Measurements from ENCODE around the gene KDM7A.

The KDM7A gene

GRCh38 chr7:140084142-140084655 is 92.6 kb downstream of the KDM7A start:
- Histone ChIP-seq H3K9ac (ENCODE audit: insufficient read length, low read depth) (no peak overlapping the region), H3K4me1 (ENCODE audit: insufficient read depth, insufficient read length) (no peaks in the 10 kb centered on the region), H3K27me3 (ENCODE audit: insufficient read depth, insufficient read length) (no peaks in the 10 kb centered on the region), H3K4me3 (ENCODE audit: insufficient read length, low read depth) (no peak overlapping the region), H3K36me3 (ENCODE audit: insufficient read depth, insufficient read length, low read length) (no peaks in the 10 kb centered on the region), H3K9me3 (ENCODE audit: insufficient read depth, low read length) (no peaks in the 10 kb centered on the region)
- TF ChIP-seq SUZ12 (IDR thresholded peaks at IDR 0.05; ENCODE audit: extremely low read depth, insufficient read depth, insufficient read length) = no peak
- no peak for TF ChIP-seq ZNF274 (IDR thresholded peaks at IDR 0.05; ENCODE audit: low read depth, low read length)
- no peak for TF ChIP-seq YY1 (IDR thresholded peaks at IDR 0.05; ENCODE audit: insufficient read depth, insufficient read length)
- DNase-seq (ENCODE audit: low read depth, low spot score) = no peak

DNA sequence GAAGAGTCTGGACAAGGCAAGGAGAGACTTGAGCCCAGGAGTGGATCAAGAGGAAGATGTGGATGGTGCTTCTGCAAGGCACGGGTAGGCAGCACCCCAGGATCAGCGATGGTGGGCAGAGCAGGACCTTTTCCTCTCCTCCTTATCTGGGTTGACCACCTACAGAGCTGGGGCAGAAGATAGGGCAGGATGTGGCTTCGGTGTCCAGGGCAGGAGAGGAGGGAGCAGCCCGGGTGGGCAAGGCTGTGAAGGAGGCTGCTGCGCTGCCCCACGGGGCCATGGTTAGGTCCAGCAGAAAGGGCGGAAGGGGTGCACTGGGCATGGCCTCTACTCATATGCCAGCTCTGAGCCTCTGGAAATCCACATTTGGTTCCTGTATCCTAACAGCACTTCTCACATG is 94.0 kb downstream of the KDM7A start:
- DNase-seq (ENCODE audit: low read depth, low spot score) = no peak
- Histone ChIP-seq H3K27me3 (ENCODE audit: insufficient read depth, insufficient read length) (no peaks in the 10 kb centered on the region), H3K9ac (ENCODE audit: insufficient read length, low read depth) (no peak overlapping the region), H3K4me1 (ENCODE audit: insufficient read depth, insufficient read length) (peaks cover 3% of the 10 kb centered on the region), H3K4me3 (ENCODE audit: insufficient read length, low read depth) (no peak overlapping the region), H3K9me3 (ENCODE audit: insufficient read depth, low read length) (no peaks in the 10 kb centered on the region), H3K36me3 (ENCODE audit: insufficient read depth, insufficient read length, low read length) (no peaks in the 10 kb centered on the region)
- TF ChIP-seq YY1 (IDR thresholded peaks at IDR 0.05; ENCODE audit: insufficient read depth, insufficient read length) = no peak
- no peak for TF ChIP-seq ZNF274 (IDR thresholded peaks at IDR 0.05; ENCODE audit: low read depth, low read length)

DNA sequence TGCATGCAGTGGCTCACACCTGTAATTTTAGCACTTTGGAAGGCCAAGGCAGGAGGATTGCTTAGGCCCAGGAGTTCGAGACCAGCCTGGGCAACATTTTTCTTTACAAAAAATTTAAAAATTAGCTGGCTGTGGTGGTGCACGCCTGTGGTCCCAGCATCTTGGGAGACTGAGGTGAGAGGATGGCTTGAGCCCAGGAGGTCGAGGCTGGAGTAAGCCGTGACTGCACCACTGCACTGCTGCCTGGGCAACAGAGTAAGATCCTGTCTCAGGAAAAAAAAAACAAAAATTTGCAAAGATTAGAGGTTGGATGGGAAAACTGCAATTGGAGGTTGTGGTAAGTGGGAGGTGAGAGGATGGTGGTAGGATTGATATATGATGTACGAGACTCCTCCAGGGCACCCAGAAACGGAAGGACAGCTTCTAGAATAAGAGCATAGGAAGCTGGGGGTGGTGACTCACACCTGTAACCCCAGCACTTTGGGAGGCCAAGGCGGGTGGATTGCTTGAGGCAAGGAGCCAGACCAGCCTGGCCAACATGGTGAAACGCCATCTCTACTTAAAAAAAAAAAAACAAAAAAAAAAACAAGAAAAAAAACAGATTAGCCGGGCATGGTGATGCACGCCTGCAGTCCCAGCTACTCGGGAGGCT is 94.9 kb downstream of the KDM7A start:
- no peak overlapping the region for H3K9ac ChIP-seq (ENCODE audit: insufficient read length, low read depth)
- H3K27me3 ChIP-seq (ENCODE audit: insufficient read depth, insufficient read length) = no peaks in the 10 kb centered on the region
- no peak overlapping the region for H3K4me3 ChIP-seq (ENCODE audit: insufficient read length, low read depth)
- no peaks in the 10 kb centered on the region for H3K9me3 ChIP-seq (ENCODE audit: insufficient read depth, low read length)
- peaks cover 3% of the 10 kb centered on the region for H3K4me1 ChIP-seq (ENCODE audit: insufficient read depth, insufficient read length)
- no peak for DNase-seq (ENCODE audit: low read depth, low spot score)
- no peak for TF ChIP-seq SUZ12 (IDR thresholded peaks at IDR 0.05; ENCODE audit: extremely low read depth, insufficient read depth, insufficient read length)
- TF ChIP-seq YY1 (IDR thresholded peaks at IDR 0.05; ENCODE audit: insufficient read depth, insufficient read length) = no peak
- no peak for TF ChIP-seq ZNF274 (IDR thresholded peaks at IDR 0.05; ENCODE audit: low read depth, low read length)
- no peaks in the 10 kb centered on the region for H3K36me3 ChIP-seq (ENCODE audit: insufficient read depth, insufficient read length, low read length)

DNA sequence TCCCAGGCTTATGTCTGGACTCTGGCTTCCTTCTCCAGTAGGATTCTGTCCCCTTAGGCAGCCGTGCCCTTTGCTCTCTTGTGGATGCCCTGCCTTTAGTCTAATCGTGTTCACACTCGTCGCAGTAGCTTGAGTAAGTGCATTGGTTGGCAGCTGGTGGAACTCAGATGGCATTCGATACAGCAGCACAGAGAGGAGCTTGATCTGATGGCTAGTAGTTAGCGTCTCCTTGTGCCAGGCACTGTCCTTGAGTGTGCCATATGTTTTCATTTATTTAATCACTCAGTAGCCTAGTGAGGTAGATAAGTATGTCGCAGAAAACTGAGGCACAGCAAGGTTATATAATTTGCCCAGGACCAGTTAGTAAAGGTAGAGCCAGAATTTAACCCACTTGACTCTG is 95.9 kb downstream of the KDM7A start:
- H3K27me3 ChIP-seq (ENCODE audit: insufficient read depth, insufficient read length) = no peaks in the 10 kb centered on the region
- no peaks in the 10 kb centered on the region for H3K9me3 ChIP-seq (ENCODE audit: insufficient read depth, low read length)
- no peak overlapping the region for H3K9ac ChIP-seq (ENCODE audit: insufficient read length, low read depth)
- no peak overlapping the region for H3K4me3 ChIP-seq (ENCODE audit: insufficient read length, low read depth)
- H3K4me1 ChIP-seq (ENCODE audit: insufficient read depth, insufficient read length) = peaks cover 3% of the 10 kb centered on the region
- no peak for DNase-seq (ENCODE audit: low read depth, low spot score)
- TF ChIP-seq SUZ12 (IDR thresholded peaks at IDR 0.05; ENCODE audit: extremely low read depth, insufficient read depth, insufficient read length) (no peak), ZNF274 (IDR thresholded peaks at IDR 0.05; ENCODE audit: low read depth, low read length) (no peak), YY1 (IDR thresholded peaks at IDR 0.05; ENCODE audit: insufficient read depth, insufficient read length) (no peak)
- H3K36me3 ChIP-seq (ENCODE audit: insufficient read depth, insufficient read length, low read length) = no peaks in the 10 kb centered on the region

- DNase-seq (ENCODE audit: low read depth, low spot score) = peak; percentile 56
- Histone ChIP-seq H3K27me3 (ENCODE audit: insufficient read depth, insufficient read length) (no peaks in the 10 kb centered on the region), H3K4me1 (ENCODE audit: insufficient read depth, insufficient read length) (peaks cover 3% of the 10 kb centered on the region), H3K9me3 (ENCODE audit: insufficient read depth, low read length) (no peaks in the 10 kb centered on the region), H3K4me3 (ENCODE audit: insufficient read length, low read depth) (no peak overlapping the region), H3K9ac (ENCODE audit: insufficient read length, low read depth) (no peak overlapping the region), H3K36me3 (ENCODE audit: insufficient read depth, insufficient read length, low read length) (no peaks in the 10 kb centered on the region)
- TF ChIP-seq ZNF274 (IDR thresholded peaks at IDR 0.05; ENCODE audit: low read depth, low read length) = no peak
- no peak for TF ChIP-seq SUZ12 (IDR thresholded peaks at IDR 0.05; ENCODE audit: extremely low read depth, insufficient read depth, insufficient read length)
Observed at GRCh38 chr7:140079121-140079536, 97.7 kb downstream of the KDM7A start.

DNA sequence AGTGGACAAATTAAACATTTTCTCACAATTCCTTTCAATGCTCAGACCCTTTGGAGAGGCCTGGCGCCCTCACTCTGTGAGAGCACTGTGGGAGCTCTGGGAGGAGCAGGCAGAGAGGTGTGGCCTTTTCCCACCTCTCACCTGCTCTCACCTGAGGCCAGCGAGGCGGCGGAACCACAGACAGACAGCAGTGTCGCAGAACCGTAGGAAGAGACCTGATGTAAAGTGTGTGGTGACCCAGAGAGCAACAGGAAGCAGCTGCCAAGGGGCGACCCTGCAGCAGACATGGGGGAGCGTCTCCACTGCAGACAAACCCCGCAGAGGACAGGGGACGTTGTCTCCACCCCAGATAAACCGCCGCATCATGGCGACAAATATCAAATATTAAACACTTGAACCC is 98.4 kb downstream of the KDM7A start:
- Histone ChIP-seq H3K27me3 (ENCODE audit: insufficient read depth, insufficient read length) (no peaks in the 10 kb centered on the region), H3K9ac (ENCODE audit: insufficient read length, low read depth) (no peak overlapping the region), H3K36me3 (ENCODE audit: insufficient read depth, insufficient read length, low read length) (no peaks in the 10 kb centered on the region), H3K4me1 (ENCODE audit: insufficient read depth, insufficient read length) (peaks cover 3% of the 10 kb centered on the region), H3K9me3 (ENCODE audit: insufficient read depth, low read length) (no peaks in the 10 kb centered on the region), H3K4me3 (ENCODE audit: insufficient read length, low read depth) (no peak overlapping the region)
- no peak for TF ChIP-seq YY1 (IDR thresholded peaks at IDR 0.05; ENCODE audit: insufficient read depth, insufficient read length)
- TF ChIP-seq ZNF274 (IDR thresholded peaks at IDR 0.05; ENCODE audit: low read depth, low read length) = no peak
- no peak for TF ChIP-seq SUZ12 (IDR thresholded peaks at IDR 0.05; ENCODE audit: extremely low read depth, insufficient read depth, insufficient read length)
- DNase-seq (ENCODE audit: low read depth, low spot score) = no peak

DNA sequence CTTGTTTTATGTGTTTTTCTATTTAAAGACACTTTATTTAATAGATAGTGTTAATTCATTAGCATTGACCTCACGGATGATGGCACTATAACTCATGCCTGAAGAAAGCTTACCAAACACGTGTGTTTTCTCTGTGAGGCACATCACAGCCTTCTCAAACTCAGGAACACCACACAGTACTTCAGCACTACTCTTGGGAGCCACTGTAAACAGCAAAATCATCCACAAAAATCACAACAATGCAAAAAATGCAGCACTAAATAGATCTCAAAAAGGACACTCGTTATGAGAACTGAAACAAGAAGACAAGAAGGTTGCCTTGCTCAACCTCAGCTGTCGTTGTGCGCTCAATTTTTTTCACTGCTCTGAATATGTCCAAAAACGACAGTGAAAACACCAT is 102.0 kb downstream of the KDM7A start:
- Histone ChIP-seq H3K4me3 (ENCODE audit: insufficient read length, low read depth) (no peak overlapping the region), H3K27me3 (ENCODE audit: insufficient read depth, insufficient read length) (no peaks in the 10 kb centered on the region), H3K4me1 (ENCODE audit: insufficient read depth, insufficient read length) (peaks cover 3% of the 10 kb centered on the region), H3K9ac (ENCODE audit: insufficient read length, low read depth) (no peak overlapping the region), H3K9me3 (ENCODE audit: insufficient read depth, low read length) (no peaks in the 10 kb centered on the region), H3K36me3 (ENCODE audit: insufficient read depth, insufficient read length, low read length) (no peaks in the 10 kb centered on the region)
- TF ChIP-seq SUZ12 (IDR thresholded peaks at IDR 0.05; ENCODE audit: extremely low read depth, insufficient read depth, insufficient read length) (no peak), YY1 (IDR thresholded peaks at IDR 0.05; ENCODE audit: insufficient read depth, insufficient read length) (no peak), ZNF274 (IDR thresholded peaks at IDR 0.05; ENCODE audit: low read depth, low read length) (no peak)
- no peak for DNase-seq (ENCODE audit: low read depth, low spot score)

Data from NT2/D1 (cell line).